CD4-positive, alpha-beta memory T cell (primary cell): ENCODE measurements around the gene CDHR5. TPM values are rescaled to one million over a fixed set of nuclear protein-coding genes. Genes with fewer than 3 reads are reported as not detected.
"Not testable (repeated sequence)": the region's sequence is repeated elsewhere in the genome, so short reads cannot be mapped to it uniquely, and the experiment has no call there.

ENCODE experiments used
- CTCF ChIA-PET: fragments of 350-600 bp; sonication (Branson Sonifier 250); formaldehyde crosslinking; loops from one replicate; lab custom pipeline; 2021; ENCODE audit warnings: inconsistent platforms; ENCODE audit not compliant: partially characterized antibody; lab: Charles Lee
- POLR2A ChIA-PET: fragments of 350-600 bp; sonication (Branson Sonifier 250); formaldehyde crosslinking; loops from one replicate; lab custom pipeline; 2021; ENCODE audit not compliant: partially characterized antibody; lab: Charles Lee
- DNase-seq, 5 donors: peaks; one replicate each; pipeline versions ENCODE4 v3.0.0 to v3.0.0-alpha.2; 2020 to 2022; ENCODE audit warnings: mixed read lengths in 1 of 5
- H3K27ac ChIP-seq: one replicate; pipeline ENCODE4 v1.7.0; 2013; ENCODE audit warnings: low read depth, low read length
- H3K27me3 ChIP-seq: 2 replicates; pipeline ENCODE4 v1.7.0; 2013; ENCODE audit warnings: mild to moderate bottlenecking, low read length, moderate library complexity; ENCODE audit not compliant: insufficient read depth
- H3K36me3 ChIP-seq: 2 replicates; pipeline ENCODE4 v1.7.0; 2013; ENCODE audit warnings: mild to moderate bottlenecking, low read length, moderate library complexity; ENCODE audit not compliant: insufficient read depth
- H3K4me1 ChIP-seq: 2 replicates; pipeline ENCODE4 v1.7.0; 2013; ENCODE audit warnings: mild to moderate bottlenecking, low read length, moderate library complexity; ENCODE audit not compliant: insufficient read depth
- H3K4me3 ChIP-seq, 2 donors: one replicate each; pipeline ENCODE4 v1.7.0; 2013; ENCODE audit warnings: low read length in 2 of 2, mild to moderate bottlenecking in 1 of 2
- H3K9me3 ChIP-seq, 2 donors: one replicate each; pipeline ENCODE4 v1.7.0; 2013; ENCODE audit warnings: low read length in 2 of 2, control low read depth in 1 of 2; ENCODE audit not compliant: control insufficient read depth in 1 of 2
- H3K27ac Mint-ChIP-seq, 7 donors: one replicate each; pipeline ENCODE4 v1.8.0; 2020 to 2021; ENCODE audit warnings: mixed read lengths in 7 of 7, mild to moderate bottlenecking in 6 of 7, inconsistent platforms in 3 of 7, moderate library complexity in 3 of 7
- H3K27me3 Mint-ChIP-seq, 2 donors: one replicate each; pipeline ENCODE4 v1.8.0; 2020 to 2021; ENCODE audit warnings: mixed read lengths in 2 of 2
- H3K36me3 Mint-ChIP-seq, 2 donors: one replicate each; pipeline ENCODE4 v1.8.0; 2020 to 2021; ENCODE audit warnings: mixed read lengths in 2 of 2, inconsistent platforms in 1 of 2, mild to moderate bottlenecking in 1 of 2
- H3K4me1 Mint-ChIP-seq, 4 donors: one replicate each; pipeline ENCODE4 v1.8.0; 2020 to 2021; ENCODE audit warnings: mixed read lengths in 4 of 4, mild to moderate bottlenecking in 1 of 4
- H3K4me3 Mint-ChIP-seq, 8 donors: one replicate each; pipeline ENCODE4 v1.8.0; 2020 to 2021; ENCODE audit warnings: mixed read lengths in 8 of 8, mild to moderate bottlenecking in 7 of 8, moderate library complexity in 6 of 8, inconsistent platforms in 3 of 8
- H3K9me3 Mint-ChIP-seq, 8 donors: one replicate each; pipeline ENCODE4 v1.8.0; 2020 to 2021; ENCODE audit warnings: mixed read lengths in 8 of 8, mild to moderate bottlenecking in 5 of 8, inconsistent platforms in 3 of 8, moderate library complexity in 1 of 8
- intact Hi-C: fragments of 100-400 bp; cut with micrococcal nuclease; formaldehyde crosslinking; loops from one replicate; pipeline ENCODE4 v1.15.1; 2023
- polyA plus RNA-seq, 2 donors: library from polyadenylated mRNA; unstranded; fragments of 300-500 nt; fragmentation: Illumina TruSeq; gene quantifications; one replicate each; pipeline ENCODE4 v1.2.3, GENCODE V29; 2021
- total RNA-seq, 2 experiments: library from RNA; stranded (reverse); gene quantifications; one replicate each; pipeline ENCODE4 v1.2.3, GENCODE V29; 2021

The CDHR5 gene
- total and polyA plus RNA-seq, 4 experiments from 2014 or later: not detected

GRCh38 chr11:575313-575995 lies 49.3 kb downstream of the CDHR5 start:
- peak in 1 of 5 donors; percentile 38 for DNase-seq
- Mint-ChIP-seq H3K27me3 (peaks cover 0 to 11% of the 10 kb centered on the region in 2 donors), H3K4me3 (peak overlapping the region; percentile 82 to 91 (median 88)), H3K4me1 (peaks cover 29 to 52% (median 41%) of the 10 kb centered on the region in 4 donors), H3K9me3 (no peaks in the 10 kb centered on the region), H3K27ac (peak overlapping the region; percentile 59 to 93 (median 88)), H3K36me3 (peaks cover 0 to 5% of the 10 kb centered on the region in 2 donors)
- H3K4me1 ChIP-seq: peaks cover 58% of the 10 kb centered on the region
- peak overlapping the region; percentile 31 for H3K27ac ChIP-seq
- no peaks in the 10 kb centered on the region for H3K27me3 ChIP-seq
- CTCF ChIA-PET: interaction anchor here (0.7 to 1.9 kb wide), 6 partner anchors 13 to 151 kb away, joined by 3 to 9 read pairs (median 4); no protein-coding TSS in a partner anchor
- H3K36me3 ChIP-seq: no peaks in the 10 kb centered on the region
- POLR2A ChIA-PET: interaction anchor here (0.6 to 3.3 kb wide), 25 partner anchors 10 to 368 kb away, joined by 3 to 56 read pairs (median 7); partner anchors contain the start of genes BET1L, DEAF1, HRAS and IRF7
- peak overlapping the region; percentile 23 to 70 for H3K4me3 ChIP-seq
- intact Hi-C loops: loop anchor here (1.0 kb wide), 4 partner anchors 15 to 148 kb away; partner anchors contain the start of genes DEAF1, LMNTD2, LRRC56 and RASSF7
- H3K9me3 ChIP-seq: no peaks in the 10 kb centered on the region

DNA sequence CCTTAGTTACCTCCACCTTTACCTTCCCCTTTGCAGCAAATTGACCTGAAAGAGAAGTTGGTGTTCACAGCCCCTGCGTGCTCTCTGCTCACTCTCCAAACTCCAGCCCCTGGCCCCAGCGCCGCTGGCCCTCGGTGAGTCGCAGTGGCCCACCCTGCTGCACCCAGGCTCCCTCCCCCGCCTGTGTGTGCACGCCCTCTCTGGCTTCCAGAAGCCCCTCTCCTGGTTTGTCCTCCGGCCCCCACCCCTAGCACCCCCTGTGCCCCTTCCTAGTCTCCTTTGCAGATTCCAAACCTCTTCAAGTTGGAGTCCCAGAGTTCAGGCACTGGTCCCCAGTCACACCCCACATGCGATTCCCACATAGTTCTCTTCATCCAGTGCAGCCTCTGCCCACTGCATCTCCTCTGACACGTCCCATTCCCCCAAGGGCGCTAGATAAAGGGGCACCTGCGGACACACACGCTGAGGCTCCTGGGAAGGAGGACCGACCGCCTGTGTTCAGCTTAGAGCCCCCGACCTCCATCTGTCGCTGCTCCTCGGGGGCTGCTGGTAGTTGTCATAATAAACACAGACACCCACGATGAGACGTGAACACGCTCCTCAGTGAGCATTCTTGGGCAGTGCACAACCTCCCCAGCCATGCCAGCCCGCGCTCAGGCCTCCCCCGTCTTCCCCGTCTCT lies 50.0 kb downstream of the CDHR5 start:
- H3K4me3 Mint-ChIP-seq: peak overlapping the region; percentile 82 to 91 (median 88)
- H3K27ac ChIP-seq: peak overlapping the region; percentile 31
- H3K27me3 ChIP-seq: no peaks in the 10 kb centered on the region
- peaks cover 52% of the 10 kb centered on the region for H3K4me1 ChIP-seq
- DNase-seq: peak in 2 of 5 donors; percentile 28 to 49
- H3K4me1 Mint-ChIP-seq: peaks cover 28 to 48% (median 36%) of the 10 kb centered on the region in 4 donors
- no peaks in the 10 kb centered on the region for H3K36me3 ChIP-seq
- peaks cover 0 to 5% of the 10 kb centered on the region in 2 donors for H3K36me3 Mint-ChIP-seq
- no peaks in the 10 kb centered on the region for H3K9me3 Mint-ChIP-seq
- intact Hi-C loops: loop anchor here (1.0 kb wide), 4 partner anchors 14 to 149 kb away; partner anchors contain the start of genes DEAF1, LMNTD2, LRRC56 and RASSF7
- POLR2A ChIA-PET: interaction anchor here (1.0 to 3.3 kb wide), 11 partner anchors 10 to 245 kb away, joined by 3 to 56 read pairs (median 27); partner anchors contain the start of genes DEAF1, HRAS, LMNTD2 and LRRC56
- no peaks in the 10 kb centered on the region for H3K9me3 ChIP-seq
- CTCF ChIA-PET: interaction anchor here (1.4 to 1.9 kb wide), 2 partner anchors 17 to 151 kb away, joined by 4 to 9 read pairs; no protein-coding TSS in a partner anchor
- peaks cover 0 to 11% of the 10 kb centered on the region in 2 donors for H3K27me3 Mint-ChIP-seq
- peak overlapping the region; percentile 52 to 70 for H3K4me3 ChIP-seq
- peak overlapping the region; percentile 70 to 93 (median 88) for H3K27ac Mint-ChIP-seq

DNA sequence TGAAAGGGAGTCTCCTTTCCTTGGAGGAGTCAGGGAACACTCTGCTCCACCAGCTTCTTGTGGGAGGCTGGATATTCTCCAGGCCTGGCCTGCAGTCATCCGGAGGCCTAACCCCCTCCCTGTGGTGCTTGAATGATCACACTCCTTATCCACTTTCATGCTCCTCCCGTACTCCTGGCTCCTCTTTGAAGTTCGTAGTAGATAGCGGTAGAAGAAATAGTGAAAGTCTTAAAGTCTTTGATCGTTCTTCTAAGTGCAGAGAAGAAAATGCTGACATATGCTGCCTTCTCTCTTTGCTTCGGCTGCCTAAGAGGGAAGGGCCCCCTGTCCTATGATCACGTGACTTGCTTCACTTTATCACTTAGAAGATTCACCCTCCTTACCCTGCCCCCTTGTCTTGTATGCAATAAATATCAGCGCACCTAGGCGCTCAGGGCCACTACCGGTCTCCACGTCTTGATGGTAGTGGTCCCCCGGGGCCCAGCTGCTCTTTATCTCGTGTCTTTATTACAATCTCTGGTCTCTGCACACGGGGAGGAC lies 50.7 kb downstream of the CDHR5 start:
- POLR2A ChIA-PET: interaction anchor here (1.3 to 3.3 kb wide), 5 partner anchors 13 to 152 kb away, joined by 3 to 36 read pairs (median 27); partner anchors contain the start of genes HRAS, LMNTD2 and LRRC56
- Mint-ChIP-seq H3K27ac (peak overlapping the region; percentile 21 to 93 (median 85)), H3K27me3 (peaks cover 0 to 11% of the 10 kb centered on the region in 2 donors), H3K4me3 (peak overlapping the region; percentile 82 to 91 (median 88)), H3K4me1 (peaks cover 22 to 41% (median 30%) of the 10 kb centered on the region in 4 donors)
- Histone ChIP-seq H3K4me1 (peaks cover 52% of the 10 kb centered on the region), H3K4me3 (peak overlapping the region in 1 of 2 donors; percentile 23)
- H3K9me3 Mint-ChIP-seq, H3K27ac ChIP-seq, H3K9me3 ChIP-seq, H3K36me3 Mint-ChIP-seq, H3K27me3 ChIP-seq, CTCF ChIA-PET, intact Hi-C loops, H3K36me3 ChIP-seq: not testable (repeated sequence)
- peak; percentile 38 to 58 (median 47) for DNase-seq

DNA sequence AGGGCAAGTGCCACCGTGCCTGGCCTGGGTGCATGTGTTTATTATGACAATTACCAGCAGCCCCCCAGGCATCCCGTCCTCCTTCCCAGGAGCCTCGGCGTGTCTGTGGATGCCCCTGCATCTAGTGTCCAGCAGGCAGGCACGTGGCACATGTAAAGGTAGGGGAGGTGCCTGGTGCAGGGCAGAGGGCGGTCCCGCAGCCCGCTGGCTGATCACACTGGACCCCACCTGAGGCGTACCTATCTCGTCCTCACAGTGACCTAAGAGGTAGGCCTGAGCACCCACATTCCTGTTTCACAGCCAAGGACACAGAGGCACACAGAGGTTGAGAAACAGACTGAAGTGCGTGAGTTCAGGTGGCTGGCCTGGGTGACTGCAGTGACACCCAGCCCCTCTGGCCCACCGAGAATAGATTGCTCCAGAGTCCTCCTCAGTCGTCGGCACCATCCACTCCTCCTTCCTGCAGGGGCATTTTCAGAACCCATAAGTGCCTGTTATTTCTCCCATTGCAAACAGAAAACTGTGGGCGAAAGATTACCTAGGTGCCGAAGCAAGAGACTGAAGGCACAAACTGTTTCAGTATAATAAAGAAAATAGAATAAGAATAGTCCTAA lies 51.5 kb downstream of the CDHR5 start:
- Mint-ChIP-seq H3K4me1 (peaks cover 17 to 33% (median 24%) of the 10 kb centered on the region in 4 donors), H3K27ac (peak overlapping the region in 1 of 7 donors; percentile 62), H3K4me3 (peak overlapping the region in 2 of 8 donors; percentile 7 to 64), H3K36me3 (peaks cover 0 to 5% of the 10 kb centered on the region in 2 donors), H3K9me3 (no peaks in the 10 kb centered on the region), H3K27me3 (peaks cover 0 to 11% of the 10 kb centered on the region in 2 donors)
- Histone ChIP-seq H3K27me3 (no peaks in the 10 kb centered on the region), H3K4me1 (peaks cover 47% of the 10 kb centered on the region), H3K4me3 (no peak overlapping the region), H3K36me3 (no peaks in the 10 kb centered on the region), H3K9me3 (no peaks in the 10 kb centered on the region), H3K27ac (no peak overlapping the region)
- peak in 1 of 5 donors; percentile 35 for DNase-seq
- intact Hi-C loops: no loop called here
- CTCF ChIA-PET: no interaction called here
- POLR2A ChIA-PET: interaction anchor here (1.3 kb wide), 1 partner anchor 12 kb away, joined by 3 read pairs; no protein-coding TSS in a partner anchor

- POLR2A ChIA-PET: no interaction called here
- H3K4me1 Mint-ChIP-seq: peaks cover 11 to 25% (median 17%) of the 10 kb centered on the region in 4 donors
- H3K4me3 Mint-ChIP-seq: peak overlapping the region in 1 of 8 donors; percentile 66
- intact Hi-C loops: no loop called here
- Histone ChIP-seq H3K36me3 (no peaks in the 10 kb centered on the region), H3K4me3 (no peak overlapping the region), H3K27ac (no peak overlapping the region), H3K4me1 (peaks cover 33% of the 10 kb centered on the region), H3K9me3 (no peaks in the 10 kb centered on the region), H3K27me3 (no peaks in the 10 kb centered on the region)
- CTCF ChIA-PET: no interaction called here
- H3K27me3 Mint-ChIP-seq: peaks cover 0 to 11% of the 10 kb centered on the region in 2 donors
- no peaks in the 10 kb centered on the region for H3K9me3 Mint-ChIP-seq
- H3K36me3 Mint-ChIP-seq: peaks cover 0 to 3% of the 10 kb centered on the region in 2 donors
- H3K27ac Mint-ChIP-seq: no peak overlapping the region
- DNase-seq: peak in 1 of 5 donors; percentile 27
Measured at GRCh38 chr11:571802-572185, 53.0 kb downstream of the CDHR5 start.

GRCh38 chr11:569158-569885 lies 55.4 kb downstream of the CDHR5 start:
- Mint-ChIP-seq H3K27me3 (peaks cover 0 to 4% of the 10 kb centered on the region in 2 donors), H3K4me3 (peak overlapping the region; percentile 70 to 85 (median 76)), H3K4me1 (peaks cover 4 to 10% (median 8%) of the 10 kb centered on the region in 4 donors), H3K36me3 (no peaks in the 10 kb centered on the region), H3K9me3 (no peaks in the 10 kb centered on the region), H3K27ac (peak overlapping the region in 4 of 7 donors; percentile 50 to 74 (median 64))
- CTCF ChIA-PET: interaction anchor here (1.3 kb wide), 1 partner anchor 10 kb away, joined by 3 read pairs; no protein-coding TSS in a partner anchor
- intact Hi-C loops: no loop called here
- H3K27ac ChIP-seq: peak overlapping the region; percentile 48
- H3K4me1 ChIP-seq: peaks cover 22% of the 10 kb centered on the region
- H3K9me3 ChIP-seq: no peaks in the 10 kb centered on the region
- DNase-seq: peak in 1 of 5 donors; percentile 41
- POLR2A ChIA-PET: interaction anchor here (0.7 to 7.5 kb wide), 12 partner anchors 8 to 157 kb away, joined by 3 to 62 read pairs (median 6); partner anchors contain the start of genes DEAF1, HRAS, LMNTD2 and RNH1
- no peaks in the 10 kb centered on the region for H3K36me3 ChIP-seq
- no peaks in the 10 kb centered on the region for H3K27me3 ChIP-seq
- peak overlapping the region in 1 of 2 donors; percentile 58 for H3K4me3 ChIP-seq
